SJSA1 (cell line): ENCODE data around the gene FETUB. TPM values are rescaled to one million over a fixed set of nuclear protein-coding genes. Genes with fewer than 3 reads are reported as not detected.

Source experiments
- DNase-seq, 2 experiments: peaks; one replicate each; pipeline ENCODE4 v3.0.0-alpha.2; 2015 to 2020; ENCODE audit warnings: low spot score in 2 of 2, low read depth in 1 of 2
- H3K27ac ChIP-seq: fragments of 250-450 bp; sonication (Bioruptor Pico); 2 replicates; pipeline ENCODE4 v1.5.1; 2020; ENCODE audit warnings: mild to moderate bottlenecking, moderate library complexity
- H3K27me3 ChIP-seq: fragments of 250-450 bp; sonication (Bioruptor Pico); replicated peaks from 2 replicates; pipeline ENCODE4 v1.5.1; 2020; ENCODE audit warnings: mild to moderate bottlenecking, moderate library complexity
- H3K36me3 ChIP-seq: fragments of 250-450 bp; sonication (Bioruptor Pico); 2 replicates; pipeline ENCODE4 v1.5.1; 2020; ENCODE audit warnings: mild to moderate bottlenecking
- H3K4me1 ChIP-seq: fragments of 250-450 bp; sonication (Bioruptor Pico); replicated peaks from 2 replicates; pipeline ENCODE4 v1.6.1; 2021; ENCODE audit warnings: mild to moderate bottlenecking
- H3K4me3 ChIP-seq: fragments of 250-450 bp; sonication (Bioruptor Pico); 2 replicates; pipeline ENCODE4 v1.5.1; 2020; ENCODE audit warnings: mild to moderate bottlenecking
- H3K9me3 ChIP-seq: fragments of 250-450 bp; sonication (Bioruptor Pico); replicated peaks from 2 replicates; pipeline ENCODE4 v1.5.1; 2020; ENCODE audit warnings: mild to moderate bottlenecking
- total RNA-seq: library from RNA; depleted of rRNA; stranded (reverse); fragments of >200 nt; shearing (Covaris generic); gene quantifications from 2 replicates; pipeline ENCODE4 v1.2.3, GENCODE V29; 2014

FETUB gene
- total RNA-seq, 1 experiment from 2014 or later = not detected

DNA sequence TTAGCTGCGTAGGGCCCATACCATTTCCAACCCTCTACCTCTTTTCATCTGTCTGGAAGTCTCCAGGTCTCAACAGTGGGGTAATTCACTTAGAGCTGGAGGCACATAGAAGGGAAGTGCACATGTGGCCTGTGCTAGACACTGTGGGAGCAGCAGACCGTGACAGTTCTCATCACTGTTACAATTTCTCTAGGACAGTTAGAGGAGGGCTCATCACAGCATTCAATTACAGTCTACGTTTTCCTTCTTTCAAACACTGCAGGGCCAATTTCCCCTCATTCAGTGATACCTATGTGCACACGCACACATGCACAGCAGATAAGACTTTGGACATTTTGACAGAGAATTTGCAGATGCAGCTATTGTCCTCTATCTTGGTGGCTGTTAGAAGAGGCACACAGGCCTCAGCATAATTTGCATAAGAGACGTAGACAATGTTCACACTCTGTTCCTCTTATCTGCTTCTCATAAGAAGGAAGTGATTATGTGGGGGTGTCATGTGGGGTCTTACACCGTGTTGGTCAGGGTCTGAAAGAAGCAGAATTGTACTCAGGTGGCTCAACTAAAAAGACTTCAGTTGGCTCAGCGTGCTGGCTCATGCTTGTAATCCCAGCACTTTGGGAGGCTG, 13.0 kb downstream of the FETUB start:
- Histone ChIP-seq H3K9me3 (no peaks in the 10 kb centered on the region), H3K27ac (no peak overlapping the region), H3K4me3 (no peak overlapping the region), H3K27me3 (peaks cover 9% of the 10 kb centered on the region; the same call in 1 of the 2 replicates), H3K36me3 (no peaks in the 10 kb centered on the region), H3K4me1 (no peaks in the 10 kb centered on the region)
- DNase-seq = no peak

DNA sequence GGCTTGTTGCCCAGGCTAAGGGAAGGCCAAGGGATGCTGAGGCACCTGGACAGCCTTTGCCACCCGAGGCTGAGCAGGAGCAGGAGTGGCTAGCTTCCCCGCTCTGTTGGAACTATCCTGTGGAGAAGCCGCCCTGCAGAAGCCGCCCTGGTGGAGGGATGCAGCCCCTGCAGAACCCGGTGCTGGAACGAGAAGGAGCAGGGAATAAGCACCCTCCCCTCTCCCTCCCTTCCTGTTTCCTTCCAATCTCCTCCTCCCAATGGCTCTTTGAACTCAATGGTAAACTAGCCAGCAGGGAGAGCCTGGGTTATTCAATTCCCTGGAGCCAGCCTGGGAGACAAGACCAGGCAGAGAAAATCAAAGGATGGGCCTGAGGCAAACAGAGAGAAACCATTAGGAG, 13.8 kb downstream of the FETUB start:
- H3K9me3 ChIP-seq = no peaks in the 10 kb centered on the region
- H3K27me3 ChIP-seq = peaks cover 6% of the 10 kb centered on the region; the same call in 1 of the 2 replicates
- no peaks in the 10 kb centered on the region for H3K4me1 ChIP-seq
- DNase-seq = no peak
- H3K4me3 ChIP-seq = no peak overlapping the region
- H3K27ac ChIP-seq = no peak overlapping the region
- no peaks in the 10 kb centered on the region for H3K36me3 ChIP-seq

DNA sequence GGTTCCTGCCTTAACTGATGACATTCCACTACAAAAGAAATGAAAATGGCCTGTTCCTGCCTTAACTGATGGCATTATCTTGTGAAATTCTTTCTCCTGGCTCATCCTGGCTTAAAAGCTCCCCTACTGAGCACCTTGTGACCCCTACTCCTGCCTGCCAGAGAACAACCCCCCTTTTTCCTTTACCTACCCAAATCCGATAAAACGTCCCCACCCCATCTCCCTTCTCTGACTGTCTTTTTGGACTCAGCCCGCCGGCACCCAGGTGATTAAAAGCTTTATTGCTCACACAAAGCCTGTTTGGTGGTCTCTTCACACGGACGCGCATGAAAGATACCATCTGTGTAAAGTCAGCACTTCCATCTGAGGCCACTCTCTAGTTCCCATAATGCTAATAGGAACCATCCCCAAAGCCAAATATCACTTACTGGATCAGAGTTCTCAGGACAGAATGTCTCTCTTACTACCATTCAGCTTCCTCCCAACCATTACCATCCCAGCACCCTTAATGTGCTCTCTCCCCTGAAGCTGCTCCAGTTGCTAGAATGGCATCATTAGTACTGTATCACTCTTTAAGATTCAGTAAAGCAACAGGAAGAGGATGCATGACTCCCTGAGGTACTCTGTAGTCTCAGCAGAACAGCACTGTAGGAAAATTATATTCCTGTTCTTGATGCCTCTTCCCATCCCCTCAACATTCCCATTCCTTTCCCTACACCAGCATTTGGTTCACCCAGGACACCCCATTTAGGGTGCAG, 23.3 kb downstream of the FETUB start:
- no peaks in the 10 kb centered on the region for H3K9me3 ChIP-seq
- no peak overlapping the region for H3K27ac ChIP-seq
- no peaks in the 10 kb centered on the region for H3K4me1 ChIP-seq
- DNase-seq = no peak
- H3K36me3 ChIP-seq = no peaks in the 10 kb centered on the region
- no peaks in the 10 kb centered on the region for H3K27me3 ChIP-seq
- H3K4me3 ChIP-seq = no peak overlapping the region

DNA sequence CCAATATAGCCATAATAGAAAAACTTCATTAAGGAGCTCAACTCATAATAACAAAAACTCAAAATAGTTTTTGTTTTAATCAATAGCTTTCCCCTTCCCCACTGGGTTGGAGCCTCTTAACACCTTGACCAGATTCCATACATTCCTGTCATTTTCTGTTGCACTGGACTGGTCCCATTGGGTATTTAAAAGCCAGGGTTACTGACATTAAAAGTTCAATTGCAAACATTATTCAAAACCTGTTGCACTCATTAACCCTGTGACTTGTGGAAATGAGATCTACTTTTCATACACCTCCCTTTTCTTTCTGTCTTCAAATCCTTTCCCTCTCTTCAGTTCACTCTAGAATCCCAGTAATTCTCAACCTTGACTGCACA, 23.9 kb downstream of the FETUB start:
- H3K36me3 ChIP-seq = no peaks in the 10 kb centered on the region
- H3K27ac ChIP-seq = no peak overlapping the region
- no peaks in the 10 kb centered on the region for H3K4me1 ChIP-seq
- DNase-seq = no peak
- no peaks in the 10 kb centered on the region for H3K27me3 ChIP-seq
- no peak overlapping the region for H3K4me3 ChIP-seq
- H3K9me3 ChIP-seq = no peaks in the 10 kb centered on the region

DNA sequence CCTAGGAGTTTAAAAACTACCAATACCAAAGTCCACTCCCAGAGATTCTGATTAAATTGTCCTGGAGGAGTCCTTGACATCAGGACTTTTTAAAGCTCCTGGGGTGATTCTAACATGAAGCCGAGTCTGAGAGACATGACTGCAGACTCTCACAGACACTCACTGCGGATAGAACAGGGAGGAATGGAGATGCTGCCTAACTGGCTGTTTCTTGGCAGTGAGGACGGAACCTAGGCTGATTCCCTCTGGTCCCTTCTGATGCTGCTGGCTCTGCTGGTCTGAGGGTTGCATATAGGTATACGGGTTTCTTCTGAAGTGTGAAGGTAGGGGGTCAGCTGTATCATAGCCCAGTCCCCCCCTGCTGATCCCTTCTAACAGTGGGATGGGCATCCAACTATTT, 24.3 kb downstream of the FETUB start:
- H3K4me3 ChIP-seq = no peak overlapping the region
- no peak overlapping the region for H3K27ac ChIP-seq
- no peaks in the 10 kb centered on the region for H3K27me3 ChIP-seq
- H3K9me3 ChIP-seq = no peaks in the 10 kb centered on the region
- H3K36me3 ChIP-seq = no peaks in the 10 kb centered on the region
- H3K4me1 ChIP-seq = no peaks in the 10 kb centered on the region
- DNase-seq = no peak

DNA sequence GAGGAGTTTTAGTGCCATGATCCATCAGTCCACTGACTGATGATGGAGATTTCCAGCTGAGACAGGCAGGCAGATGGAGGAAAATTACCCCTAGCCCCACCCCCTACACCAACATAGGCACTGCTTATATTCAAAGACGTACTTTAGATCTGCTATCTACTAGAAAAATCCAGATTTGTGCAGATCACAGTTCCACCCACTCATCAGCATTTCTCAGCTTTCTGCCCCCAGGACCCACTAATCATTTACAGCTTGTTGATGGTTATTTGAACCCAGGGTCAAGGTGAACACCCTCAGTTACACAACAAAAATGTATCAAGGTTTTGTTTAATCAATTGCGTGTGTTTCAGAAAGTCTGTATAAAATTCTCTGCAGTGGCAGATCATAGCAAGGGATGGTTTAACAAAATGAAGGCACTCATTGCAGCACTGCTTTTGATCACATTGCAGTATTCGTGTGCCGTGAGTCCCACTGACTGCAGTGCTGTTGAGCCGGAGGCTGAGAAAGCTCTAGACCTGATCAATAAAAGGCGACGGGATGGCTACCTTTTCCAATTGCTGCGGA, 25.5 kb downstream of the FETUB start, which contains the start of gene HRG:
HRG (plus strand) TSS at position 390 of the 564 bp plus-strand sequence; CDS start at position 408, 18 bp downstream.
- Histone ChIP-seq H3K4me1 (no peaks in the 10 kb centered on the region), H3K9me3 (no peaks in the 10 kb centered on the region), H3K36me3 (no peaks in the 10 kb centered on the region), H3K27ac (no peak within 1 kb of the TSS), H3K4me3 (no peak within 1 kb of the TSS), H3K27me3 (no peaks in the 10 kb centered on the region)
- DNase-seq = no peak

DNA sequence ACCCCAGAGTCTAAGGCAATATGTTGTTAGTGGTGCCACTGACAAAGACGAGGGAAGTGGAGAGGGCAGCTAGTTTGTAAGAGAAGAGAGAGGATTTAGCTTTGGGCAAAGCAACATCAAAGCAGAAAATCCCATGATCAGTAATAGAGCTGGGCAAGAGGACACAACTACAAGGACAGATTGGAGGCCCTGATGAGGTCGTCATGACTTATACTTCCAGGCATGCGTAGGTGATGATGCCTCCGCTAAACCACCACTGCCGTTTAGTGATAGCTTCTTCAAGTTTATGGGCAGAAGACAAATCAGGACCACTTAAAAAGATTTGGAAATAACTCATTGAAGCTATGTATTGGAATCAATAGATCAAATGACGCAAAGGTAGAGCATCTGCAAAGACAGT, 28.2 kb downstream of the FETUB start:
- no peak overlapping the region for H3K27ac ChIP-seq
- no peaks in the 10 kb centered on the region for H3K9me3 ChIP-seq
- H3K27me3 ChIP-seq = no peaks in the 10 kb centered on the region
- DNase-seq = no peak
- H3K4me1 ChIP-seq = no peaks in the 10 kb centered on the region
- H3K36me3 ChIP-seq = no peaks in the 10 kb centered on the region
- H3K4me3 ChIP-seq = no peak overlapping the region

DNA sequence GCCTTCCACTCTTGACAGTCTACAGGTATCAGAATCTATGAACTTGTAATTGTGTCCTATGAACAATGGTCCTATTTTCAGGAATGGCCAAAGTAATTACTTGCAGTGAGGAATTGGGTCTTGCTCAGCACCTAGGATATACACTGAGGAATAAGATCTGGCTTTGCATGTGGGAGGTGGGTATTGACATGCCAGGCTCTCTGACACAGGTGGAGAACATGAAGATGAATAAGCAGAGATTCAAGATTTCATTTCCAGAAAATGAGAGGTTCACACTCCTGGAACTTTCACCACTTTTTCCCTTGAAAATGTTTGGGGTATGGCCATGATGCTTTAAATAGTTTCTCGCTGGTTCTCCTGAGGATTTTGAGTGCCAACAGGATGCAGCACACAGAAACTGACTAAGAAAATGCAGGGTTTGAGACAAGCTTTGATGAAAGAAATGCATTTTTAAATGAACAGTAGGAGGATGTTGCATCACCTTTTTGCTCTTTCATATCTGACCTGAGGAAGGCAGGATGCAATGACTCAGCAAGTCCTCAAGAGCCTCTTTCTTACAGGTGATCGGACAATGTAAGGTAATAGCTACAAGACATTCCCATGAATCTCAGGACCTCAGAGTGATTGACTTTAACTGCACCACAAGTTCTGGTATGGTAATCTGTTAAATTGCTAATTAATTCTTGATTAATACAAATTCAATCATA, 29.3 kb downstream of the FETUB start:
- no peak overlapping the region for H3K27ac ChIP-seq
- DNase-seq = no peak
- no peaks in the 10 kb centered on the region for H3K9me3 ChIP-seq
- H3K36me3 ChIP-seq = no peaks in the 10 kb centered on the region
- no peaks in the 10 kb centered on the region for H3K4me1 ChIP-seq
- no peak overlapping the region for H3K4me3 ChIP-seq
- H3K27me3 ChIP-seq = no peaks in the 10 kb centered on the region

DNA sequence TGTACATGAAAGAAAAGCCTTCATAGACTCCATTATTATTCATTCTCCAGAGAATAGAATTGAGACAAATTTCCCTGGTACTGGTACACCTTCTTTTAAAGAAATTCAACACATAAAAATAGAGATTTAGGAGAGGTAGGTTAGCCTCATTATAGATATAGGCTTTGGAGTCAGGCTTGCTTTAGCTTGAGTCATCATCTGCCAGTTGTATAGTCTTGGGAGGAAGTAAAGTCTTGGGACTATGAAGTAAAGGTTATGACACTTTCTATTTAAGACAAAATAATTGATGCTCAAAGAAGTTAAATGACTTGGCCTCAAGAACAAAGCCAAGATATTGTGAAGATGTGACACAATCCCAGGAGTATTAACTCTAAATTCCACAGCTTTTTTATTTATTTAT, 30.0 kb downstream of the FETUB start:
- Histone ChIP-seq H3K36me3 (no peaks in the 10 kb centered on the region), H3K27me3 (no peaks in the 10 kb centered on the region), H3K4me3 (no peak overlapping the region), H3K27ac (no peak overlapping the region), H3K4me1 (no peaks in the 10 kb centered on the region), H3K9me3 (no peaks in the 10 kb centered on the region)
- DNase-seq = no peak

DNA sequence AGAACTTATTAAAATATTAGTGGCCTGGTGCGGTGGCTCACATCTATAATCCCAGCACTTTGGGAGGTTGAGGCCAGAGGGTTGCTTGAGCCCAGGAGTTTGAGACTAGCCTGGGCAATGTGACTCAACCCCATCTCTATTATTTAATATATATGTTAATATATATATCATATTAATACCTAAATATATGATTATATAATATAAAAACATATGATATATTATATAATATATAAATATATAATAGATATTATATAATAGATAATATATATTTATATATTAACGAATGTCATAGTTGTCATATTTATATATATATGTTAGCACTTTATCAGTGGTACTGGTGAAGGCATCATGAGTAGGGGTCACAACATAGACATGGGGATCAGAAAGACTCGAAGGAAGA, 30.9 kb downstream of the FETUB start:
- Histone ChIP-seq H3K9me3 (no peaks in the 10 kb centered on the region), H3K27me3 (no peaks in the 10 kb centered on the region), H3K4me1 (no peaks in the 10 kb centered on the region), H3K27ac (no peak overlapping the region), H3K36me3 (no peaks in the 10 kb centered on the region), H3K4me3 (no peak overlapping the region)
- no peak for DNase-seq

DNA sequence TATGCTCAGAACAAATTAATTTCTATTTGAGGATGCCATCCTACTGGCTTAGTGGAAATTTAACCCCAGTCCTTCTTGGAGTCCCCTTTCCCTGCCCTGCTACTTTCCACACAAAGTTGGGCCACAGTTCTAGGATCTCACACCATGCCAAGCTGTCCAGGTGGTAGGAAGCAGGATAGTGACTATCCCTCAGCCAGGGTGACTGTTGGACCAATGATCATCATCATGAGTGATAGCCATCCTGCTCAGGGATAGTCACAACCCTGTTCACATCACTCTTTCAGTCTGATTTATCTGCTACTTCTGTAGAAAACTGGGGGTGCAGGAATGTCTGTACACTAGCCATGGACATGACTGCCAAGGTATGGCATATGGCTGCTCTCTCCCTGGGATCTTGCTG, 38.4 kb downstream of the FETUB start:
- Histone ChIP-seq H3K27ac (no peak overlapping the region), H3K27me3 (no peaks in the 10 kb centered on the region), H3K4me1 (no peaks in the 10 kb centered on the region), H3K36me3 (no peaks in the 10 kb centered on the region), H3K4me3 (no peak overlapping the region), H3K9me3 (no peaks in the 10 kb centered on the region)
- no peak for DNase-seq

DNA sequence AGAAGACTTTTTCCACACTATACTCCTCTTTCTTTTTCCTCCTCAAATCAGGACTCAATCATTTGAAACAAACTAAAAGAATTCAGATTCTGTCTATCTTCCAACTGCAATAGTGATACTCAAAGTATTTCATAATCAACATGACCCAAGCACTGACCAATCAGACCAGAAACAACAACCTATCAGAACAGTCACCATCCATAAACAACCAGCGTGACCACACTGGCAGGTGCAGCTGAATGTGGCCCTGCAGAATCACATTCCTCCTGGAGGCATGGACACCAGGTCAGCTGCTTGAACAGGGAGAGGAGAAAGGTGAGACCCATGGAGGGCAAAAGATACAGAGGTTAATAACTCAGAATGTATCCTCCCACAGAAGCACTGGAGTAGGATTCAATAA, 39.0 kb downstream of the FETUB start:
- Histone ChIP-seq H3K36me3 (no peaks in the 10 kb centered on the region), H3K27me3 (no peaks in the 10 kb centered on the region), H3K9me3 (no peaks in the 10 kb centered on the region), H3K27ac (no peak overlapping the region), H3K4me3 (no peak overlapping the region), H3K4me1 (no peaks in the 10 kb centered on the region)
- DNase-seq = no peak

DNA sequence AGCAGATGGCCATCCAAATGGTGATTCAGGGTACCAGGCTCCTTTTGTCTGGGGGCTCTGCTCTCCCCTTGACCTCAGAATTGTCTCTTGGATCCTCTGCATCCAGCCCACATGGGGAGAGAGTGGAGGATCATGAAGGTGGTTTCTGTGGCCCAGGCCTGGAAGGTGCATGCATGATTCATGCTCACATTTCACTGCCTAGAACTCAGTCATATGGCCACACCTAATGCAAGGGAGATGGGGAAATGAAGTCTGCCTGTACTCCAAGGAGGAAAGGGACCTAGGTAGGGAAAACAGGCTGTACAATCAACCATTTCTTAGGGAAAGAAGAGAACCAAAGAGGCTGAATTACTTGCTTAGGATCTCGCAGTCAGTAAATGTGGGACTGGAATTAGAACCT, 40.7 kb downstream of the FETUB start:
- H3K27me3 ChIP-seq = no peaks in the 10 kb centered on the region
- H3K27ac ChIP-seq = no peak overlapping the region
- no peaks in the 10 kb centered on the region for H3K9me3 ChIP-seq
- H3K4me1 ChIP-seq = no peaks in the 10 kb centered on the region
- H3K4me3 ChIP-seq = no peak overlapping the region
- H3K36me3 ChIP-seq = no peaks in the 10 kb centered on the region
- DNase-seq = no peak

DNA sequence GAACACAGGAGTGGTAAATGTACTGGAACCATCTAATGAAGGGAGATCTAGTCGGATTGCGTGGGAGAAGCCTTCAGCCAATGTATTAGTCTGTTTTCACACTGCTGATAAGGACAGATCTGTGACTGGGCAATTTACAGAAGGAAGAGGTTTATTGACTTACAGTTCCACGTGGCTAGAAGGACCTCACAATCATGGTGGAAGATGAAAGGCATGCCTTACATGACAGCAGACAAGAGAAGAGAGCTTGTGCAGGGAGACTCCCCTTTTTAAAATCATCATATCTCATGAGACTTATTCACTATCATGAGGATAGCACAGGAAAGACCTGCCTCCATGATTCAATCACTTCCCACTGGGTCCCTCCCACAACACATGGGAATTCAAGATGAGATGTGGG, 42.6 kb downstream of the FETUB start:
- H3K4me3 ChIP-seq = no peak overlapping the region
- no peaks in the 10 kb centered on the region for H3K36me3 ChIP-seq
- H3K27me3 ChIP-seq = no peaks in the 10 kb centered on the region
- H3K27ac ChIP-seq = no peak overlapping the region
- no peaks in the 10 kb centered on the region for H3K9me3 ChIP-seq
- no peak for DNase-seq
- no peaks in the 10 kb centered on the region for H3K4me1 ChIP-seq
